Hippocampal formation (tissue), 2 donors: ENCODE results near the gene DYSF.

Experiments used
- DNase-seq, 2 donors: peaks; one replicate each; lab custom pipeline; 2025; lab: John Stamatoyannopoulos, UW

Gene DYSF

DNA sequence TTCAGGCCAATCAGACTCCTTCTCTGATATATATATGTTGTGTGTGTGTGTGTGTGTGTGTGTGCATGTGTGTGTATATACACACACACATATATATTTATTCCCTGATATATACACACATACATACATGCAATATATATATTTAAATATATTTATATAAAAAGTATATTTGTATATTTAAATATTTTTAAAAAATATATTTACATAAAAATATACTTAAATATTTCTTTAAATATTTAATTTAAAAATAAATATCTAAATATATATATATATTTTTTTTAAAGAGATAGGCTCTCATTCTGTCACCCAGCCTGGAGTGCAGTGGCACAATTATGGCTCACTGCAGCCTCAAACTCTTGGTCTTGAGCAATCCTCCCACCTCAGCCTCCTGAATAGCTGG, 281.3 kb downstream of the DYSF start:
- no peak for DNase-seq

- no peak for DNase-seq
Observed at GRCh38 chr2:71735676-71736075, 282.3 kb downstream of the DYSF start.
